HEK293T (cell line): Measurements from ENCODE around the gene LY6G5B.

Source experiments
- BHLHE40 ChIP-seq: fragments of 450-650 bp; IDR thresholded peaks from 2 replicates; pipeline ENCODE4 v1.6.1; 2016; ENCODE audit warnings: mild to moderate bottlenecking, moderate library complexity, borderline replicate concordance
- CTBP1 ChIP-seq: fragments of 450-650 bp; IDR thresholded peaks from 2 replicates; pipeline ENCODE4 v1.6.1; 2016; ENCODE audit warnings: borderline replicate concordance
- ELF4 ChIP-seq: fragments of 450-650 bp; IDR thresholded peaks from 2 replicates; pipeline ENCODE4 v1.6.1; 2017; ENCODE audit warnings: antibody characterized with exemption
- FOXA1 ChIP-seq: fragments of 450-650 bp; IDR thresholded peaks from 2 replicates; pipeline ENCODE4 v1.6.1; 2016; ENCODE audit warnings: mild to moderate bottlenecking
- FOXK2 ChIP-seq: fragments of 450-650 bp; IDR thresholded peaks from 2 replicates; pipeline ENCODE4 v1.6.1; 2016; ENCODE audit warnings: mild to moderate bottlenecking
- LEF1 ChIP-seq: fragments of 450-650 bp; IDR thresholded peaks from 2 replicates; pipeline ENCODE4 v1.6.1; 2017; ENCODE audit warnings: mild to moderate bottlenecking, borderline replicate concordance
- NFRKB ChIP-seq: fragments of 450-650 bp; IDR thresholded peaks from 2 replicates; pipeline ENCODE4 v1.6.1; 2016; ENCODE audit warnings: mild to moderate bottlenecking, moderate library complexity
- SP1 ChIP-seq: fragments of 450-650 bp; IDR thresholded peaks from 2 replicates; pipeline ENCODE4 v1.6.1; 2017

GRCh38 chr6:31663961-31664789, 5.6 kb upstream of the LY6G5B start:
- TF ChIP-seq ELF4 (no peak), LEF1 (no peak), SP1 (no peak), FOXA1 (no peak), CTBP1 (no peak), BHLHE40 (no peak), FOXK2 (no peak), NFRKB (no peak)
